GM12864 (cell line): ENCODE results near the gene SNX1.

ENCODE experiments used
- DNase-seq: peaks from one replicate; pipeline ENCODE4 v3.0.0-alpha.2; 2011; ENCODE audit warnings: low read depth
- H3K4me3 ChIP-seq: 2 replicates; pipeline ENCODE4 v1.5.1; 2011; ENCODE audit warnings: mild to moderate bottlenecking, low read depth, low read length, control low read depth
- CTCF ChIP-seq: IDR thresholded peaks from 2 replicates; pipeline ENCODE4 v1.5.1; 2011; ENCODE audit warnings: low read depth, mild to moderate bottlenecking, moderate library complexity, low read length, control low read depth, inconsistent platforms; ENCODE audit errors: missing control alignments

The SNX1 gene

GRCh38 chr15:64155802-64156651 lies 60.2 kb downstream of the SNX1 start:
- no peak for TF ChIP-seq CTCF
- no peak for DNase-seq
- H3K4me3 ChIP-seq: no peak overlapping the region

GRCh38 chr15:64156652-64157331 lies 61.0 kb downstream of the SNX1 start:
- DNase-seq: no peak
- TF ChIP-seq CTCF: no peak
- H3K4me3 ChIP-seq: no peak overlapping the region

- no peak overlapping the region for H3K4me3 ChIP-seq
- DNase-seq: no peak
- TF ChIP-seq CTCF: no peak
These were observed 61.9 kb downstream of the SNX1 start for GRCh38 chr15:64157599-64158125.

- TF ChIP-seq CTCF: no peak
- H3K4me3 ChIP-seq: no peak overlapping the region; the same call in 1 of the 2 replicates
- DNase-seq: no peak
These were observed 62.8 kb downstream of the SNX1 start for GRCh38 chr15:64158363-64159134.

- H3K4me3 ChIP-seq: peak overlapping the region; percentile 75
- DNase-seq: no peak
- no peak for TF ChIP-seq CTCF
These were observed 66.1 kb downstream of the SNX1 start for GRCh38 chr15:64161688-64162477.

GRCh38 chr15:64162478-64162868 lies 66.7 kb downstream of the SNX1 start:
- no peak for TF ChIP-seq CTCF
- DNase-seq: no peak
- H3K4me3 ChIP-seq: peak overlapping the region; percentile 75
